ENCODE data around the gene POLE4.

The POLE4 gene

DNA sequence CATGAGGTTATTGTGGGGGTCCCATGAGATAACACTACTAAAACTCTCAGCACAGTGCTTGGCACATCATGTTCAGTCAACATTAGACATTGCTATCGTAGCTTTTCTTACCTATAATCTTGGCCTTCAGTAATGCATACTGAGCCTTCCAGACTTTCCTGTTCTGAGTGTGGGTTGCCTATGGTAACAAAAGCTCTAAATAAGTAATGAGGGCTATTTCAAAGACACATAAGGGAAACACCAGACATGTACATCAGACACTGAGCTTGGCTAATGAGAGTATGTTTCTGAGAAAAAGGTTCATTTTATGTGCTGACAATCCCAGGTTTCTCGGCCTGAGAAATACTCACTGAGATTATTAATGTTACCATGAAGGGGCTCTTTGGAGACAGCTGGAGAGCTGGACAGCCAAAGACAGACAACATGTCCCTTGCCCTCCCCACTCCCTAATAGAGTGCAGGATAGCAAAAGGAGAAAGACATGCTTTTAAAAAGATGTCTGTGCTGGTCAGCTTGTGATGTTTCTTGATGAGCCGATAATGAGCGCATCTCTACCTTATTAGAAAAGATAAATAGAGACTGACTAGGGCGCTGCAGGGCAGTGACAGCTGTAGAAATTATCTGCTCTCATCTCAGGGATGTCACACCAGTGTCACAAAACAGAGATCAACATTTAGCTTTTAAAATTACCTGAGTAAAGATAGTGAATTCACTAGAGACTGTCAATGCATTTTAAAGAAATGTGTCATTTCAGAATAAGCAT, 25.4 kb downstream of the POLE4 start:
- TF ChIP-seq, protein P1, sequence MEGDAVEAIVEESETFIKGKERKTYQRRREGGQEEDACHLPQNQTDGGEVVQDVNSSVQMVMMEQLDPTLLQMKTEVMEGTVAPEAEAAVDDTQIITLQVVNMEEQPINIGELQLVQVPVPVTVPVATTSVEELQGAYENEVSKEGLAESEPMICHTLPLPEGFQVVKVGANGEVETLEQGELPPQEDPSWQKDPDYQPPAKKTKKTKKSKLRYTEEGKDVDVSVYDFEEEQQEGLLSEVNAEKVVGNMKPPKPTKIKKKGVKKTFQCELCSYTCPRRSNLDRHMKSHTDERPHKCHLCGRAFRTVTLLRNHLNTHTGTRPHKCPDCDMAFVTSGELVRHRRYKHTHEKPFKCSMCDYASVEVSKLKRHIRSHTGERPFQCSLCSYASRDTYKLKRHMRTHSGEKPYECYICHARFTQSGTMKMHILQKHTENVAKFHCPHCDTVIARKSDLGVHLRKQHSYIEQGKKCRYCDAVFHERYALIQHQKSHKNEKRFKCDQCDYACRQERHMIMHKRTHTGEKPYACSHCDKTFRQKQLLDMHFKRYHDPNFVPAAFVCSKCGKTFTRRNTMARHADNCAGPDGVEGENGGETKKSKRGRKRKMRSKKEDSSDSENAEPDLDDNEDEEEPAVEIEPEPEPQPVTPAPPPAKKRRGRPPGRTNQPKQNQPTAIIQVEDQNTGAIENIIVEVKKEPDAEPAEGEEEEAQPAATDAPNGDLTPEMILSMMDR (IDR thresholded peaks at IDR 0.05), result no peak

DNA sequence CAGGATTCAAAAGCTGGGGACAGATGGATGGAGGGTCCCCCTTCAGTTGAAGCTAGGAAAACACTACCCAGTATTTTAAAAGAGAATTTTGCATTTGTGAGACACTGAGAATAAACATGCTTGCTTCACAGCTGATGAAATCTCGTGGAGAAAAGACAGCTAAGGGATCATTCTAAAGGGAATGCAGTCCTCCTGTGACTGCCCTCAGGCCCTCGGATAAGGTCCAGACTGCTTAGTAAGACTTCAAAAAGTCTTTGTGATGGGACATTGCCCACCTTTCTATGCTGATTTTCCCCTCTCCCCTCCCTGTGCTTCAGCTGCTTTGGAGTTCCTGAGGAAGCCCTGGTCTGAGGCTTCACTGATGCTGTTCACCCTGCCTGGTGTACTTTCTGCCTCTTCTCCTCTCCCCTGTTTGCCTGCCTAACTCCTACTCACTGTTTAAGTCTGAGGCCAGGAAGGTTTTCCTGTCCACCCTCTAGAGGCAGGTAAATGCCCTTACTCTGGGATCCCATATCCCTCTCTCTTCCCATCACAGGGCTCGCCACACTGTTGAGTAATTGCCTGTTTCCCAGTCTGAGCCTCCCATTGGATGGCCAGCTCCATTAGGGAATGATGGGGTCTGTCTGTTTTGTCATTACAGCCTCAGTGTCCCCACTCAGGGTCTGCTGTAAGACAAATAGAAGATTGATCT, 26.6 kb downstream of the POLE4 start:
- TF ChIP-seq, protein P1 (IDR thresholded peaks at IDR 0.05), result no peak

DNA sequence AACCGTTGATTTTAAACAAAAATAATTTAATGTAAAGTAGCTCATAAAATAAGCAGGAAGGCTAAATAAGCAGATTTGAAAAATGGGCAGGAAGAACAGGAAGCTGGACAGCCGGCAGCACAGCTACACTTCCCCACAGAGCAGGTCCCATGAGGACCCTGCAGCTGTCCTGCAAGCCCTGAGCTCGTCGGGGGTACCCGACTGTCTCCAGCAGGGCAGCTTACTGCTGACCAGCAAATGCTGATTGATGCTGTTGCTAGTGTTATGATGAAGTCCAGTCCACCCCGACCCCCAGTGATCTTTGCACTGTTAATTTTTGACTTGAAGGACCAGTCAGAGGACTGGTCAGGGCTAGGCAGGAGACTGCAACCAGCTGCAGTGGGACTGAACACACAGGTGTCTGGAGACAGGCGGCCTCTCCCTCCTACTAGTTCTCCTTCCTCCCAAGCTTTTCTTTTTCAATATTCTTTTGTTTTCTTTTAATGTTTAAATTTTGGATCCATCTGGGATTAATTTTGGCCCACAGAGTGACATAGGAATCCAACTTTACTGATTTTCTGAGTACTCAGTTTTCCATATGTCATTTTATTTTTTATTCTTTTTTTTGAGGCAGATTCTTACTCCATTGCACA, 27.7 kb downstream of the POLE4 start:
- TF ChIP-seq, protein P1 (IDR thresholded peaks at IDR 0.05), result no peak

DNA sequence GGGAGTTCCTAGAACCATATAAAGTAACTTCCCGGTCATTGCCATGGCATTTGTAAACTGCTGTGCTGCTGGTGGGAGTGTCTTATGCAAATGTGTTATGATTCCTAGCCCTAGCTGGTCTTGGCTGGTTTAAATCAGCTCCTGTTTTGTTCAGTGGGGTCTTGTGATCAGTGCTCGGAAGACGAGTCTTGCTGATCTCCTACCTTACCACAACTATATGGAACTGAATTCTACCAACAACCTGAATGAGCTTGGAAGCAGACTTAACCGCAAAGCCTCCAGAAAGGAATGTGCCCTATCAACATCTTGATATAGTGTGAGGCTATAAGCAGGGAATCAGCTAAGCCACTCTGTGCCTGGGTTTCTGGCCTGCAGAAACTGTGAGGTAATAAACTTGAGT, 33.5 kb downstream of the POLE4 start:
- TF ChIP-seq, protein P1 (IDR thresholded peaks at IDR 0.05), result no peak

DNA sequence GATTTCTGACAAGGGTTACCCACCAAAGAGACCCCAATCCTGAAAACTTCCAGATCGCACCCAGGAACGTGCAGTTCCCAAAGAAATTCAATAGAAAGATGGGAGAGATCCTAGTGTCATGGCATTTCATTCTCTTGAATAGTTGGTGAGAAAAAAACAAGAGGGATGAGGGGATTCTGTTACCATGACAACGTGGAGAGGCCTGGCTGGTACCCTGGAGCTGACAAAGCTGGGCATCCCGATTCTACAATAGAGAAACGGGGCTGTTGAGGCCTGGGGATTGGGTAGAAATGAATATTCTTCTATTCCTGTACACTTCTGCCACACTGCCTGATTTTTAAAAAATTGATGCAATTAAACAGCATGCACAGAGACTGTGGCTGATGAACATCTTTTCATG, 41.0 kb downstream of the POLE4 start:
- TF ChIP-seq, protein P1 (IDR thresholded peaks at IDR 0.05), result no peak

DNA sequence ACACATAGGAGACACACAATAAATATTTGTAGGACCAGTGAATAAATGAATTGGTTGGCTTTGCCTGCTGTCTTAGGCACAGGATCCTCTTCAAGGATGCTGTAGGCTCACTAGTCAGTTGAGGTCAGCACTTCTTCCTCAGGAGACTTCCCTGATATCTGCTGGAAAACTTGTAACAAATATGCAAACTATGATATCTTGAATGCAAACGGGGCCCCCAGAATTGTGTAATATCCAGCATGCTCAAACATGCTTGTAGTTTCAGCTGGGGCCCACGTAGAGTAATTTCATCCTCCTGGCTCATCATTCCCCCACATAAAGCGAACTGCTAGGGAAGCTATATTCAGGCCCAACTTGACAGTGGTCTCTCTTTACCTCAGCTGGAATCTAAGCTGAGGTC, 43.6 kb downstream of the POLE4 start:
- TF ChIP-seq, protein P1 (IDR thresholded peaks at IDR 0.05), result no peak

DNA sequence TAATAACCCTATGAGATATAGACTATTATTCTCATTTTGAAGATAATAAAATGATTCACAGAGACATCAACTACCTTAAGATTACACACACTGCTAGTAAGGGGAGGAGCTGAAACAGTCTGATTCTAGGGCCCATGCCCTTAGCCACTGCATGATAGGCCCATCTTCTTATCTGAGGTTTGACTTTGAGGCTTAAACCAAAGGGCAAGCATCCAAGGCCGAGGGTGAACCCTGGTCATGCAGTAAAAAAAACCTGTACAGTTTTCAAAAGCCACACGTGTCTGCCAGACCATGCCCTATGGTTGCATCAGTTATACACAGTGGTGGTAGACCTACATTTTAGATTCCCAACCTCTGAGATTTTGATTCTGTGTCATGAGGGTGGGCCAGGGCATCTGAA, 44.8 kb downstream of the POLE4 start:
- TF ChIP-seq, protein P1 (IDR thresholded peaks at IDR 0.05), result no peak

Measured in LNCAP (cell line).